Fibroblast of pulmonary artery (primary cell): Measurements from ENCODE around the gene CPZ.
A peak's percentile ranks its signal among the peaks of the same experiment; 100 is the strongest.

ENCODE experiments used
- DNase-seq: peaks from one replicate; pipeline ENCODE4 v3.0.0-alpha.2; 2010; ENCODE audit warnings: low read depth
- H3K4me3 ChIP-seq: replicated peaks from 2 replicates; pipeline ENCODE4 v1.5.1; 2011; ENCODE audit warnings: low read depth, mild to moderate bottlenecking, control low read depth, low read length, moderate library complexity
- CTCF ChIP-seq: IDR thresholded peaks from 2 replicates; pipeline ENCODE4 v1.5.1; 2011; ENCODE audit warnings: mild to moderate bottlenecking, control low read depth, low read length, inconsistent platforms; ENCODE audit errors: missing control alignments

CPZ gene

GRCh38 chr4:8556341-8557150 is 36.0 kb upstream of the CPZ start:
- DNase-seq = peak; percentile 3
- TF ChIP-seq CTCF = no peak
- no peak overlapping the region for H3K4me3 ChIP-seq

GRCh38 chr4:8557151-8558076 is 35.2 kb upstream of the CPZ start:
- no peak overlapping the region for H3K4me3 ChIP-seq
- TF ChIP-seq CTCF = no peak
- DNase-seq = no peak

- DNase-seq = no peak
- TF ChIP-seq CTCF = no peak
- no peak overlapping the region for H3K4me3 ChIP-seq
Observed at GRCh38 chr4:8558080-8558960, 34.2 kb upstream of the CPZ start.

DNA sequence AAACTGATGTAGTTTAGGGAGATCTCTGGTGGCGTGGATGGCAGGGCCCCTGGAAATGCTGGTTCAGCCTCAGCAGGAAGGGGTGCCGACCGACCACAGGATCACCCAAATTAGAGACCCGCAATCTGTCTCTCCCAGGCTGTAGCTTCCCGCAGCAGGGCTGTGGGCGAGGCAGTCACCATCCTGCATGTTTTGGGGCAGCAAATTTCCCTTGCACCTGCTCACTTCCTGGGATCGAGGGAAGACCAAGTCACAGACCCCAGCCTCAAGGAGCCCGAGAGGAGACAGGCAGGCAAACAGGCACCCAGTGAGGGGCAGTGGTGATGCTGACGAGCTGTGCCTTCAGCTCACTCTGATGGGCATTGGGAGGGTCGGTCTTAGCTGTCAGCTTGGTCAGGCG is 33.6 kb upstream of the CPZ start:
- no peak for TF ChIP-seq CTCF
- DNase-seq = no peak
- no peak overlapping the region for H3K4me3 ChIP-seq

DNA sequence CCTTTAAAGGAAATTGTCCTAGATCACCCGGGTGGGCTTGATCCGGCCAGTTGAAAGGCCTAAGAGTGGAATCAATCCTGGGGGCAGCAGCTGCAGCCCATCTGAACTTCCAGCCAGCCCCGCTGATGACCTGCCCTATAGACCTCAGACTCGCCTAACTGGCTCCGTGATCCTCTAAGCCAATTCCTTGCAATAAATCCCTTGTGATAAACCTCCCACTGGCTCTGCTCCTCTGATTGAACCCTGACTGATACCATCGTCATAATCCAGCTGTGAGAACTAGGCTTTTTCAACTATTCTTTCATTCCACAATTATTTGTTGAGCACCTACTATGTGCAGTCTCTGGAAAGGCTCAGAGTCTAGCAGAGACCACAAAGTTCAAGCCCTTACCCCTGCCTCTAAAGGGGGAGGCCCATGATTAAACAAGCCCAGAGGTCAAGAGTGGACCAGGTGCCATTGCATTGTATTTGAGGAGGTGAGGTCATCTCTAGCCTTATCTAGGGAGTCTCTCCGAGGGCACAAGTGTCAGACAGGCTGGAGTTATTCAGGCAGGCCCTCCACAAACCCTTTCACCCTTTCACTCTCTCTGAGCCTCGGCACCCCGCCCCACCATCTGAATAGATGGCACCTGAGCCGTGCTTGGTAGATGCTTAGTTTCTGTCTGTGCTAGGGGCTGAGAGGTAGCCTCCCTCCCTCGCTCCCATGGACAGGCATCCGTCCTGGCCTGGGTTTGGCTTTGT is 32.9 kb upstream of the CPZ start:
- H3K4me3 ChIP-seq = no peak overlapping the region
- DNase-seq = no peak
- TF ChIP-seq CTCF = no peak
